NAMALWA (cell line): ENCODE results near the gene RBBP8NL.
"Not testable (repeated sequence)": the region's sequence is repeated elsewhere in the genome, so short reads cannot be mapped to it uniquely, and the experiment has no call there.

Experiments used
- DNase-seq: peaks from one replicate; pipeline ENCODE4 v3.0.0-alpha.2; 2015; ENCODE audit warnings: low spot score

Gene RBBP8NL

GRCh38 chr20:62374331-62375152 lies 52.8 kb downstream of the RBBP8NL start:
- DNase-seq: no peak

DNA sequence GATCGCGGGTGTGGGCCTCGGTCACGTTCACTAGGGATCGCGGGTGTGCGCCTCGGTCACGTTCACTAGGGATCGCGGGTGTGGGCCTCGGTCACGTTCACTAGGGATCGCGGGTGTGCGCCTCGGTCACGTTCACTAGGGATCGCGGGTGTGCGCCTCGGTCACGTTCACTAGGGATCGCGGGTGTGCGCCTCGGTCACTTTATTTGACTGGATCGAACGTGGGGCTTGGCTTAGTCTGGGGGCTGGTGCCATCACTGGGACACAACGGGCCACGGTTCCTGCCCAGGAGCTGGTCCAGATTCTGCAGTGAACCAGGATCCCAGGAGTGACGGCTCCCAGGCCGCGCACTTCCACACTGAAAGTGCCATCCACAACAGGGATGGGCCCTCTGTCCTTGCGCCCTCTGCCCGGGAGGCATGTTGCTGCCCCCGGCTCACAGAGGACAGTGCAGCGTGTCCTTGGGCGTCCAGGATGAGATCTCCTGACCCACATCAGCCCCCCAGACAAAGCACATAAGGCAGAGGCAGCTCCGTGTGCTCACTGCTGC lies 53.6 kb downstream of the RBBP8NL start:
- DNase-seq: not testable (repeated sequence)

DNA sequence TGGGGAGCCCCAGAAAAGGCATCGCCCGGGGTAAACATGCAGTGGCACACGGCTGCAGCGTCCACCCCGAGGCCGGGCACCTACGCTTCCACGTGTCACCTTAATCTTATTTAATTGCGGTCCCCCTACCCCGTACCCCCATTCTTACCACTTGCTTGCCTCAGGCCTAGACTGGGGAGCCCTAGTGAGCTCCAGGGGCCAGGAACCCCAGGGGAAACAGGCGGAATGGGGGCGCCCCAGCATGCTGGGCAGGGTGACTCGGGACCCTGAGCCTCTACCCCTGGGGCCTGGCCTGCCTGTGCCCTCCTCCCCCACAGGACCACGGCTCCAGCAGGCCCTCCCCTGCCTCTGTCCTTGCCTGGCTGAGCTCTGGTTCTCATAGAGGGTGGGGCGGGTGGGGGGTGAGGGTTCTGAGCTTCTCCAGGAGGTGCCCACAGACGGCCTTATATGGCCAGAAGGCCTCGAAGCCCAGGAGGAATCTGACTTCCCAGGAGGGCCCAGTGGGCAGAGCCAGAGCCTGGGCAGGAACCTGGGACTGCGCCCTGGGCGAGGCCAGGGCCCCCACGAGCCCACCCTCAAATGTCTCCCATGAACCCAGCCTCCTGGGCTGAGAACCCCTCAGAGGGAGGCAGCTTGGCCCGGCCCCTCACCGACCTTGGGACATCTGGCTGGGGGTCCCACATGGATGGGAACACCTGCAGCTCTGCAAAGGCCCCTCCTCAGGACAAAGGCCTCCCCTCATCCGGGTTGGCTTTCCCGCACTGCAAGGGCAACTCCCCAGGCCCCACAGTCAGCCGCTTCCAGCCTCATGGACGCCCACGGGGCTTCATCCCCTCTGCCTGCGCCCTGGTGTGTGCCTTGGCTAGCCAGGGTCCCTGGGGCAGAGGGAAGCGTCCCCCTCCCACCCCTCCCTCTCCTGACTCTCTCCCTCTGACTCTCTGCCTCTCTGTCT lies 55.0 kb downstream of the RBBP8NL start:
- DNase-seq: no peak

DNA sequence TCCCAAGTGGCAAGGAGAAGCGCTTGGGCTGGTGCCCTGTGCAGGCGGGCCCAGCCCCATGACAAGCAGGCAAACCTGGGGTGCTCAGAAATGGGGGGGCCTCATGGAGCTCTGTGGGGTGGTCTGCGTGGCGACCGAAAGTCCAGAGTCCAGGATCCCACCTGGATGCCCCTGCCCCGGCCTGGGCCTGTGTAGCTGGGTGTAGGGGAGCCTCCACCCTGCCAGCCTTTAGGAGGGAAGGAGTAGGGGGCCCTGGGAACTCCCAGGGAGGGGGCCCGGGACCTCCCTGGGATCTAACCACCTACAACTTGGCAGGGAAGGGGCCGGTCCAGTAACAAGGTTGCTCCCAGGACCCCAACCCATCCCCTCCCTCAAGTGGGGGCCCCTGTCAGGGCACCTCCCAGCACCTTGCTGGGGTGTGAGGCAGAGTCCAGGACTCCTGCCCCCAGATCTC lies 55.7 kb downstream of the RBBP8NL start:
- DNase-seq: no peak

- peak; percentile 12 for DNase-seq
These were observed 56.3 kb downstream of the RBBP8NL start for GRCh38 chr20:62370807-62371587.

DNA sequence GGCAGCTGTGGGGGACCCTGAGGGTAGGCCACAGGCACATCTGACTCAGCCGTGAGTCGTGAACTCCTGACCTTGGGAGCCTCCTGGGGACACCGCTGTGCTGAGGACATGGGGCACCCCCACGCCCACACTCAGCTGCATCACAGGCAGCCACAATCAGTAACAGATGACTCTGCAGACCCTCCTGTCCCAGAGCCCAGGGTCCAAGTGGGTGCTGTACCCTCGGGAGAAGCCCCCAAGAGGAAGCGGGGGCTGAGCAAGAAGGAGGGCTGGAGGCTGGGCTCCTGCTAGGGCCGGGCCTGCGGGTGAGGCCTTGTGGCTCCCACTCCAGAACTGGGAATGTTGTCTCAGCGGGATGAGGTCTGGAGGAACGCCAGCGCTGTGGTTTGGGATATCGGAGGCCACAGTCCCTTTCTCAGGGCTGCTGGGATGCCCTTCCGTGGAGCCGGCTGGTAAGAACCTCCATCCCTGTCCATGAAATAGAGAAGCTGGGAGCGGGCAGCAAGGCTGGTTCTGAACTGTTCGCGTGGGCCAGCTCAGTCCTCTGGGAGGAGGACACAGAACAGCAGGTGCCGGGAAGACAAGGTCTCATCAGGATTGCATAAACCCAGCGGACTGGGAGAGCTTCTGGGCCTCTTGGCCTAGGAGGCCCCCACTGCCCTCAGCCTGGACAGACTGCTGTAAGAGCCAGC lies 57.1 kb downstream of the RBBP8NL start:
- DNase-seq: no peak

- no peak for DNase-seq
These were observed 57.6 kb downstream of the RBBP8NL start for GRCh38 chr20:62369815-62370114.

GRCh38 chr20:62368976-62369814 lies 58.1 kb downstream of the RBBP8NL start:
- no peak for DNase-seq

GRCh38 chr20:62368392-62368975 lies 58.9 kb downstream of the RBBP8NL start:
- no peak for DNase-seq

DNA sequence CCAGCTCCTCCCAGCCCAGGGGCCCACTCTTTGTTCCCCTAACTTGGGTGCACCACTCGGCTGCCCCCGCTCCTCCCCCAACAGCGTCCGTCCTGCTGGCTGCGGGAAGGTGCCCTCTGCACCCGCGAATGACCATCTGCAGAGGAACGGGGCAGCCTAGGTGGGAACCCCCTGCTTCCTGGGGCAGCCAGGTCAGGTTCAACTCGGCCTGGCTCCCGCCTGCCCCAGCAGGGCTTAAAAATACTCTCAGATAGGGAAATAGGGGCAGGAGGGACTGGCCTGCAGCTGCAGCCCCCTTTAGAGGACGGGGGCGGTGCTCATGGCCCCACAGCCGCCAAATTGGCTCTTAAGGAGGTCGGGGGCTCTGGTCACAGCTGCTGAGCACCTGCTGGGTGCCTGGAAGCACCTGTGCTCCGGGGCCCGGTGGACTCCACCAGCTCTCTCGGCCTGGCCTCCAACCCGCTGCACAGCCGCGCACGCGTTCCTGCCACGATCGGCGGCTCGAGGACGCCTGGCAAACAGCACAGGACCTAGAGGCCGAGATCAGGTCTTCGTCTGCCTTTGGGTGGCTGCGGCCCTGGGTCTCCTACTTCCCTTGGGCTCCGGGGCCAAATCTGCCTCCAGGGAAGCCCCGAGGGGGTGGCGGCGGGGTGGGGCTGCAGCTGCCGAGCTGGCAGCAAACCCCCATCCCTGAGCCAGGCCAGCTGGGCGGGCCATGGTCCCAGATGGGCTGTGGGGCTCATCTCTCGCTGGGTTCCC lies 59.5 kb downstream of the RBBP8NL start:
- peak; percentile 63 for DNase-seq

- no peak for DNase-seq
These were observed 60.2 kb downstream of the RBBP8NL start, which contains the start of gene LAMA5 for GRCh38 chr20:62367136-62367632. Gene LAMA5 (minus strand): TSS chr20:62367312. CDS start chr20:62367245, 67 bp downstream.

- DNase-seq: no peak
These were observed 60.8 kb downstream of the RBBP8NL start for GRCh38 chr20:62366370-62367135.

- DNase-seq: no peak
These were observed 61.4 kb downstream of the RBBP8NL start for GRCh38 chr20:62365814-62366369.

- DNase-seq: no peak
These were observed 62.2 kb downstream of the RBBP8NL start for GRCh38 chr20:62364911-62365736.

- no peak for DNase-seq
These were observed 63.2 kb downstream of the RBBP8NL start for GRCh38 chr20:62363920-62364851.
